Activated CD4-positive, CD25-positive, alpha-beta regulatory T cell treated with anti-CD3 and anti-CD28 coated beads, Interleukin-2, amount 50 U/mL, for 16 hours (primary cell): ENCODE data around the gene SUOX.
"Not testable (repeated sequence)": the region's sequence is repeated elsewhere in the genome, so short reads cannot be mapped to it uniquely, and the experiment has no call there.

Experiments
- DNase-seq: peaks from one replicate; pipeline ENCODE4 v3.0.0-alpha.2; 2020; ENCODE audit warnings: low read depth, low spot score

The SUOX gene

DNA sequence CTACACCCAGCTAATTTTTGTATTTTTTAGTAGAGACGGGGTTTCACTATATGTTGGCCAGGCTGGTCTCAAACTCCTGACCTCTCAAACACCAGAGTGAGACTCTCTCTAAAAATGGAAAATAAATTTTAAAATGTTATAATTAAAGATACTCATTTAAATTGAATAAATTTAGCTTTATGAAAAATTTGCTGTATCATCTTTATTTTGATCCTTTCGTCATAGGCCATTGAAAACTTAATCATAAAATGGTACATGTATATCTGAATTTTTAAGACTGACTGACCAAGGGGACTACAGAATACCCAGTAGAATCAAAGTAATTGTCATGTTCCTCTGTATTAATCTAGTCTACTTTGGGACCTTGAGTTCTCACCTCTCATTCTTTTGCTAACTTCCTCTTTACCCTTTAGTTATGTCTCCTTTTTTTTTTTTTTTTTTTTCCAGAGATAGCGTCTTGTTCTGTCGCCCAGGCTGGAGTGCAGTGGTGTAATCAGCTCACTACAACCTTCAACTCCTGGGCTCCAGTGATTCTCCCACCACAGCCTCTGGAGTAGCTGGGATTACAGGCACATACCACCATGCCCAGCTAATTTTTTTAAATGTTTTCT, 13.7 kb upstream of the SUOX start:
- DNase-seq, result no peak

DNA sequence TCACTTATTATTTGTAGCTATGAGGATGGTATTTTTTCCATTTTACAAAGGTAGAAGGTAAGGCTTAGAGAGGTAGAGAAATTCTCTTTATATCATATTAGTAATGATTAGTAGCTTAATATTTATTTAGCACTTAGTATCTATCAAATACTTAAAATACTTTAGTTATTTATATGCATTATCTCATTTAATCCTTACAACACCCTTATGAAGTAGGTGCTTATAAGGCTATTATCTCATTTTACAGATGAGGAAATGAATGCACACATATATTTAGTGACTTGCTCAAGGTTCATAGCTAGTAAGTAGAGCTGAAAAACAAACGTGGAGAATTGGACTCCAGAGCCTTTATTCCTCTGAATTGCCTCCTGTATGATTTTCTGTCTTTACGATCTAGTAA, 12.2 kb upstream of the SUOX start:
- DNase-seq, result no peak

DNA sequence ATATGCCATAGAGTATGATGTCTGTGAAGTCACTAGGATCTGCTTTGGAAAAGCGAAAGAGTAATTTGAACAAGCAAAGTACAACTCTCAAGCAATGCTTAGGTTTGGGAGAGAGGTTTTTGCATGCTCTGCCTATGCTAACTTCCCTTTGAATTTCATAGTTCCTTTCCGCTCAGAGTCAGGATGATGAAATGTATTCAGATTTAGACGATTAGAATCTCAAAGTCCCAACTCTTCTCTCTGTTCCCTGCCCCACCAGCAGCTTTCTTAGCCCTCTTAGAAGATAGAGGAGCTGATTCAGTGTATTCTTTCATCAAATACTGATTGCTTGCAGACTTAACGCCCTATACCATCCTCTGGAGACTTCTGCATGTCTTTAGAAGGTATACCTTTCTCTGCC, 11.7 kb upstream of the SUOX start:
- DNase-seq, result no peak

DNA sequence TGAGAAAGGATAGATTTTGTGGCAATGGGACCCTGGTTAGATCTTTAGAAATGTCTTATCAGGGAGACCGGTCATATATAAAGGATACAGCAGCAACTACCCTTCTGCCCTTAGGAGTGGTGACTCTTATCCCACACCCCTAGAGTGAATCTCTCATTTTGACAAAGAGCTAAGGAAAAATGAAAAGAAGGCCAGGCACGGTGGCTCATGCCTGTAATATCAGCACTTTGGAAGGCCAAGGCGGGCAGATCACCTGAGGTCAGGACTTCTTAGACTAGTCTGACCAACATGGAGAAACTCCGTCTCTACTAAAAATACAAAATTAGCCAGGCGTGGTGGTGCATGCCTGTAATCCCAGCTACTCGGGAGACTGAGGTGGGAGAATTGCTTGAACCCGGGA, 11.1 kb upstream of the SUOX start:
- not testable (repeated sequence) for DNase-seq

DNA sequence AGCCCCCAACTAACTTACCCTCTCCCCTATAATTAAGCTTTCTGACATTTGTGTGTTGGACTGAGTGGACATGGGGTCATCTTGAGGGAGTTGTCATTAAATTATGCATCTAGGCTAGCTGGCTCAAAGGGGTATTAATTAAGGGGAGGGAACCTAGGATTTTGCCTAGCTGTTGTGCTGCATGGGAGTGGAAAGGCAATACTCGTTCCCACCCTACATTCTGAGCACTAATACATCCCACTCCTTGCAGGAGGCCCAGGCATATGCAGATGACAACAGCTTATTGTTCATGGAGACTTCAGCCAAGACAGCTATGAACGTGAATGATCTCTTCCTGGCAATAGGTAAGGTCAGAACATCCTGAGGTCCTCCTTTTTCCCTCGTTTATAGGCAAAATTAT, 6.0 kb upstream of the SUOX start:
- DNase-seq, result no peak

DNA sequence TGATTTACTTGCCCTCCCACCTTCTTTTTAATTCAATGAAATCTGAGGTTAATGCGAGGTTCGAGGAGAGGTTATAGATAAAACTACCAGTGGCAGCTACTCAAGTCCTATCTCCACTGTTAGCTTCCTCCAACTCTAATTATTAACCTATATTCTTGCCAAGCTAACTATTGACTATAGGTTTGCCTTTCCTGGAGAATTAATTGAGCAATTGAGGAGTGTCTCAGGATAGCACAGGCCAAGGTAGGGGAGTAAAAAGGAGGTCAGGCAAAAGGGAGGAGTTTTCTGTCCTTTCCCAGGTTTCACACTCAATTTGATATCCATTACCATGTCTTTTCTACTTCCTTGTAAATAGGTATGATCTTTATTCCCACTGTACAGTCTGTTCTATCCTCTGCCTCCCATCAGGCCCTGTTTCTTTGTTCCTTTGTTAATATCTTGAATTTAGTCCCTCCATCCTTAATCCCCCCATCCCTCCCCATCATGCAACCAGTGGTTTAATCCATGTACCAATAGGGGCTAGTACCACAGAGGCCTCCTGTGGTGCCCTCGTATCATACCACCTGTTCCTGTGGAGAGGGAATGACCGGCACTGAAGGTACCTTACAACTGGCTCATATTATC, 3.7 kb upstream of the SUOX start:
- no peak for DNase-seq

DNA sequence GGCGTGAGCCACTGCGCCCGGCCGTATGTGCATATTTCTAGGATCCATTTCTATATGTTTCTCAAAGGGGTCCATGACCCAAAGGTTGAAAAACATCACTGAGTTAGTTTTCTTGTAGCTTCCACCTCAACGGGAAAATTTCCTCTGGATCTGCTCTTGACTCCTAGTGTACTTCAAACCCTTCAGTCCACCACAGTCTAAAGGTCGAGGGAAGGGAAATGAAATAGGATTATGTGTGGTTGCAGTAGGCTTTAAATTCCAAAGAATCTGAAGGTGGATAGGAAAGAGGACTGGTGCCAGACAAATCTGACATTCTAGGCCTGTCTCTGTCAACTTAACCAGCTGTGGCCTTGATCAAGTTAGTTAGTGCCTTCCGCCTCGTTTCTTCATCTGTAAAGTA, 1.7 kb upstream of the SUOX start:
- DNase-seq, result no peak

DNA sequence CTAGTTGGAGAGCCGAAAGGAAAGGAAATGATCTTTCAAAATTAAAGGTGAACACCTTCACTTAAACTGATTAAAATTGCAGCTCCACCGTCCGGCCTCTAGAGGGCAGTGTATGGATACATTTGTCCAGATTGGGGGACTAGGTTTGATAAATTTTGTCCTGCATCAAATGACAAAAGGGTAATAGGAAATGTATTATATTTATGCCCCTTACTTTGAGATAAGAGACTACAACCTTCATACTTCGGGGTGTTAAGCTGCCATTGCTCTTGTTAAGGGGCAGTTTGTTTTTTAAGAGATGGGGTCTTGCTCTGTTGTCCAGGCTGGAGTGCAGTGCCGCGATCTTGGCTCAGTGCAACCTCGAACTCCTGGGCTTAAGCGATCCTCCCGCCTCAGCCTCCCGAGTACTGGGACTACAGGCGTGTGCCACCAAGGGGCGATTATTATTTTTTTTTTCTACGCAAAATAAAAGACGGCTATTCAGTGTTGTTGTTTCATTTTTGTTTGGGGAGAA, 818 bp upstream of the SUOX start:
- peak; percentile 55 for DNase-seq

DNA sequence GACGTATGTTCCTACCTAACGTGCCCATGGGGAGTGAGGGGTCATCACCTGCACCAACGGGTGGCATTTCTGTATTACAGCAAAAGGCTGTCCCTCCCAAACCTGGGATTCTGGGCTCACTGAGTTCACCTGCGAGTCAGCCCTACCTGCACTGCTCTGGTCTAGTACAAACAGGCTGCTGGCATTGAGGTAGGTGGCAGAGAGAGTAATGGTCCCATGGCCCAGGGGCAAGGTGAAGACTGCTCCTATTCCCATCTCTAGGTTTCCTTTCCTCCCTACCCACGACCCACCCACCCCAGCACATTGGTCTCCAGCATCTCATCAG, 421 bp downstream of the SUOX start:
- no peak for DNase-seq

DNA sequence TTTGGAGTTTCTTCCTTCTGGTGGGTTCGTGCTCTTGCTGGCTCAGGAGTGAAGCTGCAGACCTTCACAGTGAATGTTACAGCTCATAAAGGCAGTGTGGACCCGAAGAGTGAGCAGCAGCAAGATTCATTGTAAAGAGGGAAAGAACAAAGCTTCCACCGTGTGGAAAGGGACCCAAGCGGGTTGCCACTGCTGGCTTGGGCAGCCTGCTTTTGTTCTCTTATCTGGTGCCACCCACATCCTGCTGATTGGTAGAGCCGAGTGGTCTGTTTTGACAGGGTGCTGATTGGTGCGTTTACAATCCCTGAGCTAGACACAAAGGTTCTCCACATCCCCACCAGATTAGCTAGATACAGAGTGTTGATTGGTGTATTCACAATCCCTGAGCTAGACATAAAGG, 2.4 kb downstream of the SUOX start:
- not testable (repeated sequence) for DNase-seq

DNA sequence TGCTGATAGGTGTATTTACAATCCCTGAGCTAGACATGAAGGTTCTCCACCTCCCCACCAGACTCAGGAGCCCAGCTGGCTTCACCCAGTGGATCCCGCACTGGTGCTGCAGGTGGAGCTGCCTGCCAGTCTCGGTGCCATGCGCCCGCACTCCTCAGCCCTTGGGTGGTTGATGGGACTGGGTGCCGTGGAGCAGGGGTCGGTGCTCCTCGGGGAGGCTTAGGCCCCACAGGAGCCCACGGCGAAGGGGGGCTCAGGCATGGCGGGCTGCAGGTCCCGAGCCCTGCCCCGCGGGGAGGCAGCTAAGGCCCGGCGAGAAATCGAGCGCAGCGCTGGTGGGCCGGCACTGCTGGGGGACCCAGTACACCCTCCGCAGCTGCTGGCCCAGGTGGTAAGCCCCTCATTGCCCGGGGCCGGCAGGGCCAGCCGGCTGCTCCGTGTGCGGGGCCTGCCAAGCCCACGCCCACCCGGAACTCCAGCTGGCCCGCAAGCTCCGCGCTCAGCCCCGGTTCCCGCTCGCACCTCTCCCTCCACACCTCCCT, 3.0 kb downstream of the SUOX start:
- DNase-seq, result not testable (repeated sequence)

DNA sequence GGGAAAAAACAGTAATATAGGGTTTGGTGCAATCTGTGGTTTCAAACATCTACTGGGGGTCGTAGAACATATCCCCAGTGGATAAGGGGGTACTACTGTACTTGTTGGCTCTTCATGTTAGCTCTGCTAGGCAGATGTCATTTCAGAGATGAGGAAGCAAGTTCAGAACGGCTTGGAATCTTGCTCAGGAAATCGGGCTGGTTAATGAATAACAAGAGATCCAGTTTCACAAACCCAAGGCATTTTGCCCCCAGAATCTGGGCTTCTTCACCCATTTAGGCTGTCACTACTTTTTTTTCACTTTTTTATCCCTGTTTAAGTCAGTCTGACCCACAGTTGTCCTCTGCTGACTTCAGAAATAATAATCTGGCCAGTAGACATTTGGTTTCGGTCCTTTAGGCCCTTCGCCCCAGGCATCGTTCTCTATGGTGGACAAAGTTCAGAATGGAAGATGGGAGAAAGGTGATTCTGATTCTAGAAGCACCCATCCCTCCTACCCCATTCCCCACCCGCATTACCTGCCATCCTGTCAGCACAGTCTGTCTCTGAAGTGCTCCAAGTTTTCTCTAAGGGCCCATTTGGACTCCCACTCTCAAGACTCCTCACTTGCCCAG, 4.5 kb downstream of the SUOX start:
- no peak for DNase-seq

DNA sequence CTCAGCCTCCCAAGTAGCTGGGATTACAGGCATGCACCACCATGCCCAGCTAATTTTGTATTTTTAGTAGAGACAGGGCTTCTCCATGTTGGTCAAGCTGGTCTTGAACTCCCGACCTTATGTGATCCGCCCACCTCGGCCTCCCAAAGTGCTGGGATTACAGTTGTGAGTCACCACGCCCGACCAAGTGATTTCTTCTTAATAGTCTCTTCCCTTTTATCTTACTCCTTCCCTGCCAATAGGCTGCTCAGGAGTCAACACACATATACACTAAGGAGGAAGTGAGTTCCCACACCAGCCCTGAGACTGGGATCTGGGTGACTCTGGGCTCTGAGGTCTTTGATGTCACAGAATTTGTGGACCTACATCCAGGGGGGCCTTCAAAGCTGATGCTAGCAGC, 6.3 kb downstream of the SUOX start:
- DNase-seq, result not testable (repeated sequence)

DNA sequence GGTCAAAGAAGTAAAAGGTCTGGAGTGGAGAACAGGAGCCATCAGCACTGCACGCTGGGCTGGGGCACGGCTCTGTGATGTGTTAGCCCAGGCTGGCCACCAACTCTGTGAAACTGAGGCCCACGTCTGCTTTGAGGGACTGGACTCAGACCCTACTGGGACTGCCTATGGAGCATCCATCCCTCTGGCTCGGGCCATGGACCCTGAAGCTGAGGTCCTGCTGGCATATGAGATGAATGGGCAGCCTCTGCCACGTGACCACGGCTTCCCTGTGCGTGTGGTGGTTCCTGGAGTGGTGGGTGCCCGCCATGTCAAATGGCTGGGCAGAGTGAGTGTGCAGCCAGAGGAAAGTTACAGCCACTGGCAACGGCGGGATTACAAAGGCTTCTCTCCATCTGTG, 7.1 kb downstream of the SUOX start:
- DNase-seq, result no peak

DNA sequence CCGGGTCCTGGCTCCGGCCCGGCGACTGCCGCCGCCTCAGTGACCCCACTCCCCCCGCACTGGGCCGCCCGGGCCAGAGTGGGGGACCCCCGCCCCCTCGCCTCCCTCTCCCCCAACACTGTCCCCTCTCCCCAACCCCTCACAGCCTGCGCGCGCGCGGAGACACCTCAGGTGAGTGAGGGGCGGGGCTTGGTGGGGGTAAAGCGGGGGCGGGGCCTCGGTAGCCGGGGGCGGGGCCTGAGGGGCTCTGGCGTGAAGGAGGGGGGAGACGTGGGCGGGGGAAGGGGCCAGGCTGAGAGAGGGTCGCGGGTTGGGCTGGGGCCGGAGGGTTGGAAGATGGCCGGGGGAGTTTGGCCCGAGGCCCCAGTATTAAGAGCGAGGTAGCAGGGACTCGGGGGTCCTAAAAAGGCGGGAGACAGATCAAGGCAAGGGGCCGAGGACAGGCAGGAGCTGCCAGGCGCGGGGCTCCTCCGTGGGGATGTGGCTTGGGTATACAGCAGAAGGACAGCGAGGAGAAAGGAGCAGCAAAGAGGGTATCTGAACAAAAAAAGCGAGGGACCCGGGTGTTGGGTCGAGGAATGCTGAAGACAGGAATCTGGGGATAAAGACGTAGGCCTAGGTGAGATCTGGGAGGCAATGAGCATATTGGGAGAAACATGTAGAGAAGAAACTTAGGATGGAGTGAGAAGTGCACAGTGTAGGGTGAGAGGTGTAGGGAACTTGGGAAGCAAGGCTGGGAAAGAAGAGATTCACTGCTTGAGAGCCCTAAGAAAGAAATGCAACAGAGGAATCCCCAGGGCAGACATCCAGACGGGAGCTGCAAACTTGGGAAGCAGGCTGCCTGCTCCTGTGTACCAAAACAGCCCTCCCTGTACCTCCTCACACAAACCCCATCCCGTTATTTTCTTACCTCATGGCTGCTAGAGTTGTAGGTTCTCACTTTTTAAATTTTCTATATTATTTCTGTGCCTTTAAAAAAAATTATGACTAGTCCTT, 10.8 kb downstream of the SUOX start:
- peak; percentile 47 for DNase-seq

DNA sequence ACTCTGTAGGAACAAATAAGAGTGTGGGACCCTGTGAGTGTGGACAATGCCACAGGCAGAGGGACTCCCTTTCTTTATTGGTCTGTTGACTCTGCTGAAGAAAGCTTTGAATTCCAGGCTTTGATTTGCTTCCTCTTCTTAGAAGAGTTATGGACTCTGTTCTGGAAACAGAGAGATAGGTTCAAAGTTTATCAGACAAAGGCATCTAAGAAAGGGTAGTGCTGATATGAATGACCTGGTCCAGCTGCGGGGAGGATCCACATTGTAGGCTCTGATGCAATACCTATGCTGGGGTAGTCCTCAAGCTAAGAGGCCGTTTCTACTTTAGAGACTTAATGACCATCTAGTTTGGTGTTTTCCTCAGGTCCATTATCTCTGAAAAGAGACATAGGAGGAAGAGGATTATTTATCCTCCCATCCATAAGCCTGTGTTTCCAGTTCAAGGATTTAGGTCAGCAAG, 13.1 kb downstream of the SUOX start:
- no peak for DNase-seq

DNA sequence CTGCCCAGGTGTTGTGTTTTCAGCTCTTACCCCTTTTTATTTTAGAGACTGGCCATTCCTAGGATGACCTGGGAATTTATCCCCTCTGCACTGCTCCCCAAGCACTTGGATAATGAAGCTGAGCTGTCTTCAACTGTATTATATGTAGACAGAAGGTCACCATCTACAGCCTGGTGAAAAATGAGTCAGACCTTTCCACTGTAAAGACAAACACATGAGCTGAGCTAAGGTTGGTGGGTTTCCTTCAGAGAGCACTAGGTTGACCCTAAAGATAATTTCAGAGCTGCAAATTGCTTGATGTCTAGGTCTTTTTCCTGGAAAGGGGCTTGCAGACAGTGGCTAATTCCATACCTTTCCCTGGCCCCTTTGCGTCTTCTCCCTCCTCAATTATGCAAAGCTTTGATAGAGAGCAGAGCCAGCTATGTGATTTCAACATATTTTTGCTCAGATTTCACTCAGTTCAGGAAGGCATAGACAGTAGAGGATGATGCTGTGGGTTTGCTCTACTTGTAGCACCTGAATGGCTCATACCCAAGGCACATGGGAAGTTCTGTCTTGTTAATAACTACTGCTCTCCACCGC, 14.5 kb downstream of the SUOX start:
- no peak for DNase-seq

DNA sequence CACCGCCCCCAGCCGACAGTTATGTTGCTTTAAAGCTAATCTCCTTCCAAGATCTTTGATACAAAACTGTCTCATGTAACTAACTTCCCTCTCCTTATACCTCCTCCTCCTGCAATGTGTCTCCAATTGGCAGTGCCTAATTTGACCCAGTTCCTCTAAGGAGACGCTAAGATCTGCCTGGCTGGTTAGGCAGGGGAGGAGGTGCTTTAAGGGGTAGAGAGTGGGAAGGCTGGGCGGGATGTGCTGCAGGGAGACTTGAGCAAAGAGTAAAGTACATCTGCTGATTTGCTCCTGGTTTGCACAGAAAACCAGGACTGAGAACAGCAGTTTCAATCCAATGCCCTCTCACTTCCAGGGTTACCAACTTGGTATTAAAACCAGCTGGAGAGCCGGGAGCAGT, 16.4 kb downstream of the SUOX start:
- DNase-seq, result no peak

DNA sequence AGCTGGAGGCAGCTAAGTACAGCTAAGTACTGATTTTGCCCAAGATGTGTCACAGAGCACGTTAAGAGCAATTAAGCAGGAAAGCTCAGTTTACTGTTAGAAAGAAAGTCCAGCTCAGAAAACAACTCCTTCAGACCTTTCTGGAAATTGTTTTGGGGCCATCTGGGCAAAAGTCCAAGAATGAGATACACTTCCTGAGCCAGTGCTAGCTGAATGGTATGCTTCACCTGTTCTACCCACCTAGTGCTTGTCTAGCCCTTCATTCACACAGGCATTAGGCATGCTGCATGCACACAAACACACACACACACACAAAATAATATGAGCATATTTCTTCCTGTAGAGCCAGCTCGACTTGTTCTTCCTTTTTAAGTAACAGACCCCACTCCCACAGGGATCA, 17.1 kb downstream of the SUOX start:
- DNase-seq, result no peak

DNA sequence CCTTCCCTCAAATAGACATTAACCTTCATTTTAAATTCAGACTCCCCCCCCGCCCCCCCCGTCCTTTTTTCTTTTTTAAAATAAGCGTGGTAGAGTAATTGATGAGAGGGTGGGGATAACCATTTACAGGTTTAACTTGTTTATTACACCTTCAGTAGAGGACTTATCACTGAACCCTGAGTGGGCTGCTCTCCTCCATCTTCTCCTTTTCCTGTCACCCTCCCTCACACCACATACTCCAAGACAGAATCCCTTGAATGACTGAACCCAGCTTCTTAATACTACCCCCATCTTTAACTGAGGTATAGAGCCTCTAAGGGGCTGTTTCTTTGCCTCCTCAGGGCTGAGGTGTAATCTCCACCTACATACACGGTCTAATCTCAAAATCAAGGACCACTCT, 20.1 kb downstream of the SUOX start:
- DNase-seq, result no peak

DNA sequence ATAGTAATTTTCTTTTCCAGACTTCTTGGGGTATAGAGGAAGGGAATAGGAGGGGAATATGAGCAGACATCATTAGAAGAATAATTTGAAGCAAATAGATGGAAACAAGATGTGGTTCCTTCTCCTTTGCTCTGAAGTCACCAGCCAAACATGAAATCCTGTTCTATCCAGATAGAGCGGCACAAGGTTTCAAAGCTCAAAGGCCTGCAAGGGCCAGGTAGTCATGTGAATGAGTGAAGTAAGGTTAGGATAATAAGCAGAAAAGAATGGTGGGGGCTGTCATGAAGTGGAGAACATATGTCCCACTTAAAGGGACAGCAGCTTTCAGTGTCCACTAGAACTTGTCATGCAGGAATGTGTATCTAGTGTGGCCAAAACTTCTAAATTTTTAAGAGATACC, 21.3 kb downstream of the SUOX start:
- no peak for DNase-seq
